Measurements from ENCODE around the gene PNPLA8. TPM values are rescaled to one million over a fixed set of nuclear protein-coding genes. Genes with fewer than 3 reads are reported as not detected.

PNPLA8 gene
- total and polyA plus RNA-seq, 2 experiments from 2014 or later: 20.0 to 21.3 TPM

GRCh38 chr7:108457871-108458270, 68.1 kb downstream of the PNPLA8 start:
- Histone ChIP-seq H3K4me1 (ENCODE audit: low read depth) (no peaks in the 10 kb centered on the region), H3K27me3 (peaks cover 59% of the 10 kb centered on the region)

DNA sequence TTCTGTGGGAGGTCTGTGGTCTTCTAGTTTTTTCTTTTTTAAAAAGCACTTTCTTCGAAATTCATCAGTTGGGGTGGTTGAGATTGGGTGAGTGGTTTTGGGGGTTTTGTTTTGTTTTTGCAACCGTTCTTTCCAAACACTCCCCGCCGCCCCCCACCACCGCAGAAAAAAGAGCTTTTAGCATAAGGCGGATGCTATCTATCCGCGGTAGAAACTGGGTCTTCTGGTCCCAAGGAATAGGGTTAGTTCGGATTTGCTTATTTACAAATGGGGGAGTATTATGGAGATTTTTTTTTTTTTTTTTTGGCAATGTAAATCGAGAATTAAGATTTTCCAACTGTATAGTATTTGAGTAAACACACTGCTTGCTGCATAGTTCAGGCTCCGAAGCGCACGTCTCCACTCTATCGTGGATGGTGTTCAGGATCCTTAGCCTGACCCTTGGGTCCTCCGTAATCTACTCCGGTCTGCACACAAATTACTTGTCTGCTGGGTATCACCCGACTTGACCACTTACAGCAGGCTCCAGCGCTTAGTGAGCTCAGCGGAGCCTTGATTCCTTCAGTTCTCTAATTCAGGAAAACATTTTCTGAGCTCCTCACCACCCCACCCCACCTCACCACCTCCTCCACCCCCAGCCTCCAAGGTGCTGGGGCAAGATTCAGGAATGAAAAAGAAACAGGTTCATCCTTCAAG, 68.9 kb downstream of the PNPLA8 start:
- no peak overlapping the region for H3K27ac ChIP-seq
- H3K27me3 ChIP-seq: peaks cover 68% of the 10 kb centered on the region
- TF ChIP-seq, protein P1, sequence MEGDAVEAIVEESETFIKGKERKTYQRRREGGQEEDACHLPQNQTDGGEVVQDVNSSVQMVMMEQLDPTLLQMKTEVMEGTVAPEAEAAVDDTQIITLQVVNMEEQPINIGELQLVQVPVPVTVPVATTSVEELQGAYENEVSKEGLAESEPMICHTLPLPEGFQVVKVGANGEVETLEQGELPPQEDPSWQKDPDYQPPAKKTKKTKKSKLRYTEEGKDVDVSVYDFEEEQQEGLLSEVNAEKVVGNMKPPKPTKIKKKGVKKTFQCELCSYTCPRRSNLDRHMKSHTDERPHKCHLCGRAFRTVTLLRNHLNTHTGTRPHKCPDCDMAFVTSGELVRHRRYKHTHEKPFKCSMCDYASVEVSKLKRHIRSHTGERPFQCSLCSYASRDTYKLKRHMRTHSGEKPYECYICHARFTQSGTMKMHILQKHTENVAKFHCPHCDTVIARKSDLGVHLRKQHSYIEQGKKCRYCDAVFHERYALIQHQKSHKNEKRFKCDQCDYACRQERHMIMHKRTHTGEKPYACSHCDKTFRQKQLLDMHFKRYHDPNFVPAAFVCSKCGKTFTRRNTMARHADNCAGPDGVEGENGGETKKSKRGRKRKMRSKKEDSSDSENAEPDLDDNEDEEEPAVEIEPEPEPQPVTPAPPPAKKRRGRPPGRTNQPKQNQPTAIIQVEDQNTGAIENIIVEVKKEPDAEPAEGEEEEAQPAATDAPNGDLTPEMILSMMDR (IDR thresholded peaks at IDR 0.05; ENCODE audit: low read depth, low read length): no peak
- no peaks in the 10 kb centered on the region for H3K36me3 ChIP-seq
- DNase-seq (ENCODE audit: low read depth in 1 of 2, low spot score in 1 of 2): no peak
- H3K4me3 ChIP-seq: peak overlapping the region; percentile 34
- H3K9me3 ChIP-seq (ENCODE audit: low read depth): no peaks in the 10 kb centered on the region
- H3K4me1 ChIP-seq (ENCODE audit: low read depth): no peaks in the 10 kb centered on the region

More at GRCh38 chr7:108457871-108458270, 68.1 kb downstream of the PNPLA8 start:
- H3K36me3 ChIP-seq: no peaks in the 10 kb centered on the region
- no peak overlapping the region for H3K27ac ChIP-seq
- H3K4me3 ChIP-seq: no peak overlapping the region
- DNase-seq (ENCODE audit: low read depth in 1 of 2, low spot score in 1 of 2): no peak
- TF ChIP-seq, protein P1 (IDR thresholded peaks at IDR 0.05; ENCODE audit: low read depth, low read length): no peak
- no peaks in the 10 kb centered on the region for H3K9me3 ChIP-seq (ENCODE audit: low read depth)

DNA sequence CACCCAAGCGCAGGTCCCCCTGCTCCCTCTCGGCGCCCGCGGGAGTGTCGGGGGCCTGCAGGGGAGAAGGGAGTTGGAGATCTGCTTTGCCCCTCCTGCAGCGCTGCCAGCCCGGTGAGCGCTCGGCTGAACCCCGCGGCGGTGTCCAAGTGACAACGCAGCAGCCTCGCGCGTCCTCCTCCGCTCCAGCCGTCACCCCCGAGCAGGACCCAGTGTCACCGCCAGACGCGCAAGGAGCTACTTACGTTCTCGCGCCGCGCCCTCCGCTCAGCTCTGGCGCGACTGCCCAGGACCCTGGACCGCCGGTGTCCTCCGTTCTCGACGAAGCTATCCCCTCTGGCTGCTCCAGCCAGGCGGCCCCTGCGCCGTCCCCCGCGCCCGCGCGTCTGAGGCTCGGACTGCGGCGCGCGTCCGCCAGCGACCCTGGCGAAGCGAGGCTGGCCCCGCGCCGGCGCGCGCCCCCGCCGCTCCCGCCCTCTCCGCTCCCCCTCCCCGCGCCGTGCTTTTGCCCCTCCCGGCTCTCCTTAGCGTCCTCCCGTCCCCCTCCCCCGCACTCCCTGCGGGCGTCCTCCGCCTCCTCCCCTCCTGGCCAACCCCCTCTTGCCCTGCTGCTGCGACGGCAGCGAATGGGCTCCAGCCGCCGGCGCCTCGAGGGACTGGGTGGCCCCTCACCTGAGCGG, 69.8 kb downstream of the PNPLA8 start, which contains the start of gene NRCAM:
Gene NRCAM, minus strand, starts transcription at position 439 of the 680 bp plus-strand sequence. CDS start 216,372 bp downstream, outside the sequence.
- Histone ChIP-seq H3K27me3 (peaks cover 72% of the 10 kb centered on the region), H3K36me3 (no peaks in the 10 kb centered on the region), H3K4me3 (peak within 1 kb of the TSS; percentile 34), H3K9me3 (ENCODE audit: low read depth) (no peaks in the 10 kb centered on the region), H3K27ac (no peak within 1 kb of the TSS), H3K4me1 (ENCODE audit: low read depth) (no peaks in the 10 kb centered on the region)
- TF ChIP-seq, protein P1 (IDR thresholded peaks at IDR 0.05; ENCODE audit: low read depth, low read length): no peak
- peak; percentile 85 to 87 for DNase-seq (ENCODE audit: low read depth in 1 of 2, low spot score in 1 of 2)

GRCh38 chr7:108455551-108455997, 70.4 kb downstream of the PNPLA8 start:
- DNase-seq (ENCODE audit: low read depth in 1 of 2, low spot score in 1 of 2): peak in 1 of 2 donors; percentile 49
- Histone ChIP-seq H3K36me3 (no peaks in the 10 kb centered on the region), H3K9me3 (ENCODE audit: low read depth) (no peaks in the 10 kb centered on the region), H3K27ac (no peak overlapping the region), H3K27me3 (peaks cover 72% of the 10 kb centered on the region), H3K4me1 (ENCODE audit: low read depth) (no peaks in the 10 kb centered on the region), H3K4me3 (peak overlapping the region; percentile 34)
- TF ChIP-seq, protein P1 (IDR thresholded peaks at IDR 0.05; ENCODE audit: low read depth, low read length): no peak

- no peak overlapping the region for H3K27ac ChIP-seq
- TF ChIP-seq, protein P1 (IDR thresholded peaks at IDR 0.05; ENCODE audit: low read depth, low read length): peak; percentile 30
- peak; percentile 49 to 66 for DNase-seq (ENCODE audit: low read depth in 1 of 2, low spot score in 1 of 2)
- no peaks in the 10 kb centered on the region for H3K4me1 ChIP-seq (ENCODE audit: low read depth)
- peaks cover 72% of the 10 kb centered on the region for H3K27me3 ChIP-seq
- H3K9me3 ChIP-seq (ENCODE audit: low read depth): no peaks in the 10 kb centered on the region
- peak overlapping the region; percentile 34 for H3K4me3 ChIP-seq
- H3K36me3 ChIP-seq: no peaks in the 10 kb centered on the region
Observed at GRCh38 chr7:108454674-108455550, 71.0 kb downstream of the PNPLA8 start.
